ENCODE data around the gene TMEM252.

Gene TMEM252

GRCh38 chr9:68497629-68498028 is 43.1 kb downstream of the TMEM252 start:
- DNase-seq (ENCODE audit: low read depth): no peak

GRCh38 chr9:68496356-68496755 is 44.3 kb downstream of the TMEM252 start:
- no peak for DNase-seq (ENCODE audit: low read depth)

DNA sequence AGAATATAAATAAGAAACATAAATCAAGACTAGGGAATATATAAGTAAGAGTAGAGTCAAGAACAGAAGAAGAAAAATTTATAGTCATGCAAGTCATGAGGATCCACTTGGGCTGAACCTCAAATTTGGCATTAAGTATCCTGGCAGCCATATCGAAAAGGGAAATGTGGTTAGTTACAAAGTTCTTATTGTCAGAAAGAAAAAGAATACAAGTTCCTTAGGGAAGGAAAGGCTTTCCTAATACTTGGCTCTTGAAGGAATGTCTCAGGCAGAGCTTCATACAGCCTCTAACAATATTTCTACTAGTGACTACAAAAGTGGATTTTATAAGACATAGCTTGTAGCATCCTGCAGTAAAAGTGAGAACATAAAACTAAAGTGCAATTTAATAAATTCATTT is 45.4 kb downstream of the TMEM252 start:
- no peak for DNase-seq (ENCODE audit: low read depth)

DNA sequence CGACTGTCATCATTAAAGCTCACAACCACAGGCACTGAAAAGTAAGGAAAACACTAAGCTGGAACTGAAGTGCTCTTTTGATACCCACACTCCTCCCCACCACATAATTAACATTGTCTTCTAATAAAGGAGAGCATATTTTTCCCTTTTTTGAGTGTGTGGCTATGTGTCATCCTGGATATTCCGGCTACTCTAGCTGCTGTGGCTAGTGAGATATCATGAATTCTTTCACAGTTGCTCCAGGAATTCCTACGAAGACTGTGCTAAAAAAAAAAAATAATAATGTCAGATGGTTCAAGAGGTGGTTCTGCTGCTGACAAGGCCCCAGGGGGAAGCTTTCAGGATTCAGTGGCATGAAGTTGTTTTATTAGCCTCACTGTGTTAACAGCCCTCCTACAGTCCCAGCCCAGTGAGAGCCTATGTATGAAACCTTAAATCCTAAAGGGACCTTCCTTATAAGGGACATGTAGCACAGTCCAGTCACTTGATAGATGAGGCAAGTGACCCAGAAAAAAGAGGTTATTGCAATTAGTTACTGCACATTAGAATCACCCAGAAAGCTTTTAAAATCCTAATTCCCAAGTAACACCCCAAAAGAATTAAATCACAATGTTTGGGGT is 46.6 kb downstream of the TMEM252 start:
- DNase-seq (ENCODE audit: low read depth): no peak

- no peak for DNase-seq (ENCODE audit: low read depth)
Measured at GRCh38 chr9:68493541-68493940, 47.1 kb downstream of the TMEM252 start.

- DNase-seq (ENCODE audit: low read depth): no peak
Measured at GRCh38 chr9:68492806-68493205, 47.9 kb downstream of the TMEM252 start.

GRCh38 chr9:68489646-68490045 is 51.0 kb downstream of the TMEM252 start:
- DNase-seq (ENCODE audit: low read depth): no peak

DNA sequence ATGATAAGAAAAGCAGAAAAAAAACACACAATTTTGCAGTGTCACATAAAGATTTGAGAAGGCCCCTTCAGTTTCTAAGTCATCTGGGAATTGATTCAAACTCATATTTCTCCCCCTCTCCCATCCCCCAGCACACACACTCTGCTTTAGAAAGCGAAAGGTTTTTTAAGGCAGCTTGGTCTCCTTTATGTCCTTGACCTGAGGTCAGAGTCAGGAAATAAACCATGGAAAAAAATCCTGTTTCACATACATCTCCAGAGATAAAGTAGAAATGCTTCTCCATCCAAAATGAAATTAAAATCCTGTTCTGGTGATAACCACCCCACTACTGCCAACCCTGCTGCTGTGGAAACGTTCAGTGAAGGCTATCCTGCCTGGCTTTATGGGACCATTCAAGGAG is 52.6 kb downstream of the TMEM252 start:
- DNase-seq (ENCODE audit: low read depth): no peak
